GM12864 (cell line): Measurements from ENCODE around the gene GRN.

Experiments used
- DNase-seq: peaks from one replicate; pipeline ENCODE4 v3.0.0-alpha.2; 2011; ENCODE audit warnings: low read depth
- H3K4me3 ChIP-seq: 2 replicates; pipeline ENCODE4 v1.5.1; 2011; ENCODE audit warnings: mild to moderate bottlenecking, low read depth, low read length, control low read depth
- CTCF ChIP-seq: IDR thresholded peaks from 2 replicates; pipeline ENCODE4 v1.5.1; 2011; ENCODE audit warnings: low read depth, mild to moderate bottlenecking, moderate library complexity, low read length, control low read depth, inconsistent platforms; ENCODE audit errors: missing control alignments

The GRN gene

GRCh38 chr17:44400226-44400847 is 55.2 kb downstream of the GRN start:
- peak; percentile 61 for TF ChIP-seq CTCF
- DNase-seq = no peak
- H3K4me3 ChIP-seq = no peak overlapping the region
